DMS114 treated with DMSO at 0.1 percent for 48 hours (cell line): ENCODE results near the gene SMCO2.
"Not testable (repeated sequence)": the region's sequence is repeated elsewhere in the genome, so short reads cannot be mapped to it uniquely, and the experiment has no call there.

Source experiments
- DNase-seq: peaks from one replicate; lab custom pipeline; 2025; ENCODE audit not compliant: unreplicated experiment; lab: John Stamatoyannopoulos, UW

The SMCO2 gene

DNA sequence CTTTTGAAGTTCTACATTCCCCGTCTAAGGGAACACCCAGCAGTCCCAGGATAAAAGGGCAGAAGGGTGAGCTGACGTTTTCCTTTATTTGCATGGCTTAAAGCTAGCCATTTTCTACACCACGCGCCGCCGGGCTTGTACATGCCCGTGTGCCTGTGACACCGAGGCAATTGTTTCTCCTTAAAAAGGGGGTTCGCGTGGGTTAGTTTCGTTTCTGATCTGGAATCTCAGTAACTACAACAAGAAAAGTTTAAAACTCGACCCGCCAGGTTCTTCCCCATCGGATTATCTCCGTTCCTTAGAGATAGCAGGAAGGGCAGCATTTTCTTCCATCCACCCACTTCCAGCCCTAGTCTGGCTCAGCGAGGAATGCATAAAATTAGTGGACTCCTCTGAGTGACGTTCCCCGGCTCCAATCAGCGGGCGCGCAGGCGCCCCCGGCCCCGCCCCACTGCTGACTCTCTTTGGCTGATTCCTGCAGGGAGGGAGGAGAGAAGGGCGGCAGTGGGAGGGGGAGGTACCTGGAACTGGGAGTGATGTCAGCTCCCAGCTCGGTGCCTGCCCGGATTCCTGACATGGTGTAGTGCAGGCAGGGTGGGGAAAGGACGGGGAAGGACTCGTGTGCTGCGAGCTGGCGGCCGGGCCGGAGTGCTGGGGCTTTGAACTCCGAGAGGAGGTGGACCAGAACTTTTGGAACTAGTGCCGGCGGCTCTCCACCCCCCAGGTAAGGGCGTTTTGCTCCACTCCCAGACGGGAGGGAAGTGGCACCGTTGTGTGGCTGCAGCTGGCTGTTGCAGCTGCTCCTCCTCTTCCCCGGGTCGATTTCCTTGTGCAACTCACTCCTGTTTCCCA is 77.3 kb downstream of the SMCO2 start, which contains the start of gene PPFIBP1:
Gene PPFIBP1 (plus strand): TSS at position 565 of the 852 bp plus-strand sequence. CDS start 109,191 bp downstream, outside the sequence.
- DNase-seq = peak; percentile 95

DNA sequence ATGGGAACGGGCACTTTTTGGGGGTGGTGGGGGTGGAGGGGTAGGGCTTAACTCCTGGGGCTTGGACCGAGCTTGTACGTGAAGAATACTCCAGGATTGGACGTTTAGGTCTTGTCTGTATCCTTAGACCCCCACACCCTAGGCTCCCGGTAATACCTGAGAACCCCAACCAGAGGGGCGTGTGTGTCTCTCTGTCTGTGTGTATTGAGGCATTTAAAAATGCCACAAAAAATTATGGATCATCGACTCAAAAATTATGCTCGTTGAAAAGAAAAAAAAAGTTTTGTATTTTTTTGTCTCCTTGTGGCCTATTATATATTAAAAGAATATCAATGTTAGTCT is 77.9 kb downstream of the SMCO2 start:
- no peak for DNase-seq

DNA sequence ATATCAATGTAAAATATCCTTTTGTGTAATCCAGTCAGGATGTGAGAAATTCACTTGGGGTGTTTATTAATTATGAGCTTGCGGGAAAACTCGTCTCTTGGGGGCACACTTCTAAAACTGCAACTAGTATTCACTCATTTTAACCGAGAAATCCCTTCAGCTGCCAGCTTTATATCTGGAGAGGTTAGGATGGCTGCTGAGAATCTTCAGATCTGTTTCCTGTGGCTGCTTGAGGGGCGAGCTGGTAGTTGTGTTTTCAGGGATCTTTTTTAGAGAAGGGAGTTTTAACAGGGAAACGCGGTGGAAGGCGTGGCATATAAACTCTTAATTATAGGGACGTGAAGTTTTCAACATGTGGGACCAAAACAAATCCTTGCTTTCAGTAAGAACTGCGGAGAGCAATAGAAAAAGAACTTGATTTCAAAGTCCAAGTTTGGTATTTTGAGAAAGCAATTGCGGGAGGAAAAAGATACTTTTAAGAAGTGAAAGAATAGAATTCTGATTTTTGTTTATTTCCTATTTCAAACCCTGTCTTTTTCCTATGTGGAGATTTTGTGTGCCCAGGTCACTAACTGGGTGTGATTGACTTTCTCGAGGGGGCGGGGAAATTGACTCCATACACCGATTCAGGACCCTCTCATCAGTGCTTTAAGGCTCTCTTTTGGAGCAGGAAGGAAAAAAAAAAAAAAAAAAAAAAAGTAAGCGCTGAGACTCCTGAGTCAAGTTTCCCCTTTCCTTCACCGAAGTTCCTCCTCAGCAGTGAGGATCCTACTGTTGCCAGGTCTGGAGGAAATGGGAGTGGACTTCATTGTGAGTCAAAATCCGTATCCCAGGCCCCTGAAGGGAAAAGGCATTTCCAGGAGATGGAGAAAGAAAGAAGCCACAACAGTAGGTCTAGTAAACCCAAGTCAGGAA is 78.6 kb downstream of the SMCO2 start:
- no peak for DNase-seq

DNA sequence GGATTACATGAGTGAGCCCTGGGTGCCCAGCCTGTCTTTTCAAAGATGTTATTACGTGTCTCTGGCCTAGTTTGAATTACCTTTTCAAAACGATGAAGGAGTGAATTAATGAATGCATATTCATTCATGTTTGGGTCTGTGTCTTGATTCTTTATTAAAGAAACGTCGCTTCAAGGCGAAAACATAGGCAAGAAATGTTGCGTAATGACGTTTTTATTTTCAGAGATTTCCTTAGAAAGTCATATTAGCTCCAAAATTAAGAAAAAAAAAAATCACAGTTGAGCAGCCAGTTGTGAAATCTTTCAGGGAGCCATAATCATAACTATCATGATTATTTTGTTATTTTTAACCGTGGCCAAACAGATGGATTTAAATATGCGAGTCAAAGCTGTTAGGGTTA is 81.0 kb downstream of the SMCO2 start:
- no peak for DNase-seq

DNA sequence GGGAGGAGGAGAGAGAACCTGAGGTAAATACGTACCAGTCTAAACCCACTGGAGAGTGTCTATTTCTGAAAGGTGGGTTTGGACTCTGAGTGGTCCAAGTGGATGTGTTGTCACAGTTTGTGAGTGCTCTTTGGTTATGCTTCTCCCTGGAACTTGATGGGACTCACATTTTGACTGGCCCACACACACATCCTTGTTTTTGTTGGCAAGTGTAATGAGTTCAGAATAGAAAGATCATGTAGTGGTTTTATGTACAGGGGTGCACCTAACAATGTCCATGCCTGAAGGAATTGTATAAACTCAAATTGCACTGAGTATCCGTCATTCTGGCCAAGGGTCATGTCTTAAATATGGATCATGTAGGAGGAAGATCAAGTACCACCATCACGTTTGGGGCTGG is 82.3 kb downstream of the SMCO2 start:
- no peak for DNase-seq

DNA sequence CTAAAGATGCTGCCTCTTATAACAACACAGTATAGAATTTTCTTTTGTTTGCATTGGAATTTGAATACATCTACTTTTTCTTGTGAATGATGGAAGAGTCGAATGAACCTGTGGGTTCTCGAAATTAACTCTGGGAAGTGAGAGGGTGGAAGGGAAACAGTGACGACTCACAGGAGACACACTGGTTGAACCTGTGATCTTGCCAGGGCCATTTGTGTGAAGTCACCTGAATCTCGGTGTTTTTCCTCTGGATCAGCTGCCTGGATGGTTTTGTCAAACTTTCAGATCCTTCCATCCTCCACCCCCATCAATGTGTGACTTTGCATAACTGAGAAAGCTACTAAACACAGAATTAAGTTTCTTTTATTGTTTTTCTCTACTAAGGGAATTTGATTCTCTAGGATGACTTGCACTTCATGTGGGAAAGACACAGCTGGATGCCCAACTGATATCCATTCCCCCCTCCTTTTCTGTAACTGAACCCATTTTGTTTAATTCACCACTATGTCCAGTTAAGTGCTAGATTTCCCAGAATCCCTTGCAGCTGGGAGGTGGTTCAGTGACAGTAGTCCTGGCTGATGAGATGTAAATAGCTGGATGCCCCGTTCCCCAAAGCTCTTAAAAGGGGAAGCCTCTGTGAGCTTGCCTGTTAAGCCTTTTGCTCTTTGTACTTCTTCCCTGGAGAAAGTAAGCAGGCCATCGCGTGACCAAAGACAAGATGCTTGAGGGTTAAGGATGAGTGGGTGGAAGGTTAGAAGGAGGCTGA is 83.8 kb downstream of the SMCO2 start:
- DNase-seq = no peak

DNA sequence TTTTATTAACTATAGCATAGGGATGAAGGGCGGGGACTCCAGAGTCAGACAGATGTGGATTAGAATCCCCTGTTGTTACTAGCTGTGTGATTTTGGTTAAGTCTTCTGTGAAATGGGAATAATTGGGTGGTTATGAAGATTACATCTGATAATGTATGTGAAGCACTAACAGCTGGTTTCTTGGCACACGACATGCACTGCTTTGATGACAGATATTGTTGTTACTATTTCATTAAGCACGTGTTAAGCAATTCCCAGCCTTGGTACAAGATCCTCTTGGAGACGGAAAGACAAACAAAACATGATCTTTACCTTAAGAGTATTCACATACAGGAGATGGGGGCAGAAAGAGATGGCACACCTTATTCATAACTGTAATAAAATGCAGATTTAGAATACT is 85.4 kb downstream of the SMCO2 start:
- DNase-seq = no peak

DNA sequence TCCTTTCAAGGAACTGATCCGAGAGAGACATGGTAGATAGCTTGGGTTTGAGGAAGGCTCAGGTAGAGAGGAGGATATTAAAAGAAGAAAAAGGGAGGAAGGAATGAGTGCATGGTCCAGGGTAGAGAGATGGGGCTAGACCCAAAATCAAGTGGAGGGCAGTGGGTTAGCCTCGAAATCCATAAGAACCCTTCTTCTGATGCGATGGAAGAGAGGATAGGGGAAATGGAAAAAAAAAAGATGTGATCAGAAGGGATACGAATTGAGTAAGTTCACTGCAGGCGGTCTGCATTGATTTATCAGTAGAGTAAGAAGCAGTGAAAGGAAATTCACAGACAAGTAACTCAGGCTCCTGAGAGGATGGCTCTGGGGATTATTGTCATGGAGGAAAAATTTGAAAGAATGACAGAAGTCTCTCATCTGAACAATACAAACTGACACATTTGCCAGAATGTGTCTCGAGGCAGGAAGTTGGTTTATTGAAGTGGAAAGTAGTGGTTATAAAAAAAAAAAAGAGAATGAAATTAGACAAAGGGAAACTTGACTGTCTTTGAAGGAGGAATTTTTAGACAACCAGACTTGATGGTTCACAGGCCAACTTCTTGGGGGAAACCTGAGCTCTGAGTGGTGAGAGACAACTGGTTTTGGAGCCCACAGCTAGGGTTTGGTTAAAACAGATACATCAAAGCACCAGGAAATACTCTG is 87.7 kb downstream of the SMCO2 start:
- no peak for DNase-seq

DNA sequence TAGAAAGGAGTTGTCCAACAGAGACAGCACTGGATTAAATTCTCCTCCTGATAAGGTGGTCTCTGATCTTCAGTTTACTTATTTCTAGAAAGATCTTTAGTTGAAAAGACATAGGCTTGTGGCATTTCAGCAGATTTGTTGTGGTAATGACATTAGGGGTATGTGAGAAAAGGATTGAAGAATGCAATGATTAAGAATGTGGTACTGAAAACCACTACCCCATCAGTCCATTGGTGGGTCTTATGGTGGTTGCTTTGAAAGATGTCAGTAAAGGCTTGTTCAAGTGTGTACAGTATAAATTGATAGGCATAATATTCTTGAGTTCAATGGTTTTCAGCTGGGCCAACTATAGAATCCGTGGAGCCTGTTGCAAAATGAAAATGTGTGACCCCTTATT is 88.2 kb downstream of the SMCO2 start:
- DNase-seq = no peak

DNA sequence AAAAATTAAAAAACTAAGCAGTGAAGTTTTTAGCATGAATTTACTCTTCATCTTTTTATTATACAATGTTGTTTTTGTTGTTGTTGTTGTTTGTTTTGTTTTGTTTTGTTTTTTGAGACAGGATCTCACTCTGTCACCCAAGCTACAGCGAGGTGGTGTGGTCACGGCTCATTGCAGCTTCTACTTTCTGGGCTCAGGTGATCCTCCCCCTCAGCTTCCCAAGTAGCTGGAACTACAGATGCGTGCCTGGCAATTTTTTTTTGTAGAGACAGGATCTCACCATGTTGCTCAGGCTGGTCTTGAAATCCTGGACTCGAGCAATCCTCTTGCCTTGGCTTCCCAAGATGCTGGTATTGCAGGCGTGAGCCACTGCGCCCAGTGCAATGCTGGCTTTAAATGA is 88.8 kb downstream of the SMCO2 start:
- DNase-seq = no peak

DNA sequence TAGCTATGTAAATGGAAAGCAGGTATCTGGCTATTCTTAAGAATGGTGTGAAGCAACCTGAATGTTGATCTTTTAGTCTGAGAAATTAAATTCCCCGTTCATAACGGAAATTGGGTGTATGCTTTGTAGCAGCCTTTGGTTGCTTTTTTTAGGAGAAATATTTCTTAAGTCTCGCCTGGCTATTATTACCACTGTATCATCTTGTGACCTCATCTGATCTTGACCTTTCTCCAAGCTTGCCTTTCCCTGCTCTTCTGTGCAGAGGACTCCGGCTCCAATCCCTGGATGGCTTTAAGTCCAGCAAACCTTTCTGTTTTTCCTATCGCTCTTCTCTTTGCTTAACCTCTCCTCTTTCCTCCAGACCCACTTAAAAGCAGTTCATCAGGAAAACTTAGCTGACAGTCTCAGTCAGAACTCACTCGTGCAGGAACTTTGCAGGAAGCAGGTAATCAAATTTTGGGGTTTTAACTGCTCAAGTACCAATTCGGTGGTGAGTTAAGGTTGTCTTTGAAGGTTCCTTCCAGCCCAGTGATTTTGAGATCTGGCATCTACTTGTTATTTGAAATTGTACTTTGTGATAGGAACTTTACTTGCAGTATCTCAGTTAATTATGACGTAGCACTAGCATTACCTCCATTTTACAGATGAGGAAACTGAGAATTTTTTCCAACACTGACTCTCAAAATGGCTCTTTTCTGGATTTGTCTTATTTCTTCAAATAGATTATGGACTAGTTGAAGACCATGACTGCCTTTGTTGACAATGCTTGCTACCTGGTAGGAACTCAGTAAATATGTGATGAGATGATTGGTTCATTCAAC is 91.5 kb downstream of the SMCO2 start:
- no peak for DNase-seq

DNA sequence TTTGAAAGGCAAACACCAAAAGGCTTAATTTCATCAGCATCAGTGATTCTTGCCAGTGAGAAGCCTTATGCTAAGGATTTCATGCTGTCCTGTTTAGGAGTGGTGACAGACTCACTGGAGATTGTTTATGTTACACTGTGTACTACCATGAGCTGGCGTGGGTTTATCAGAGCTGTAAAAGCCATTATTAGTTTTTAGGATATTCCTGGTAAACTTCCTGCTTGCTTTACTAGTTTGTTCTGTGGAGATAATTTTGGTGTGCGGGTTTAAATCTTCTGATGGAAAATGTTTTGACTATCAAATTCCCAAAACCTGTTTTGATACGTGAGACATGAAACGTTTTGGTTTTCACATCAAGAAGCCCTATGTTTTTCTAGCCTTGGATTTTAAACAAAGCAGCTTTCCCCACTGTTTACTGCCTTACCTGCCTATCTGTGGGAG is 92.7 kb downstream of the SMCO2 start:
- DNase-seq = no peak

DNA sequence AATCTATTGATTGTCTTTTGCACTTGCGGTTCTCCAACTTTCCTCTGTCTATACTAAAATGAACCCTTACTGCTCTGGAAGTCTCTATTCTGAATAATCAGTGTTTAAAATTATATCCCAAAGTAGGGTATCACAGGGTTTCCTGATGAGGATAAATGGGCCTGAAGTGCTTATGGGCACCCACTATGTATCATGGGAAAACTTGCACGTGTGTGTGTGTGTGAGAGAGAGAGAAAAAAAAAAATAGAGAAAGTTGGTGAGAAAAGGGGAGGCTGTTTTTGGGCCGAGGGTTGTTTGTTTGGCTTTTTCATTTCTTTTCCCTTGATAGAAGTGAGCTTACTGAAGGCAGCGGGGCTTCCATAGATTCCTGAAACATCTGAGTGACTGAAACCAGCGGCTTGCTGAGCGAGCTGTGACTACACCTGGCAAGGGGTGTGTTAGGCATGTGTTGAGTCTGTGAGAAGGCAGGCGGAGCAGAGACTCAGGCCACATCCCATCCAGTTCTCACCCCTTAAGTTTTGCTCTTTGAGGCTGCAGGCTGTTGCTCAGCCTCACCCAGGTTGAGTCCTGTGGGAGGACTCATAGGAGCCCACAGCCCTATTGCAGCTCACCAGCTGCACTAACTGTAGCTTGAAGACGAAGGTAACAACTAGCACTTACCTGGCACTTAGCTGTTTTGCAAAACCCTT is 94.6 kb downstream of the SMCO2 start:
- DNase-seq = no peak

DNA sequence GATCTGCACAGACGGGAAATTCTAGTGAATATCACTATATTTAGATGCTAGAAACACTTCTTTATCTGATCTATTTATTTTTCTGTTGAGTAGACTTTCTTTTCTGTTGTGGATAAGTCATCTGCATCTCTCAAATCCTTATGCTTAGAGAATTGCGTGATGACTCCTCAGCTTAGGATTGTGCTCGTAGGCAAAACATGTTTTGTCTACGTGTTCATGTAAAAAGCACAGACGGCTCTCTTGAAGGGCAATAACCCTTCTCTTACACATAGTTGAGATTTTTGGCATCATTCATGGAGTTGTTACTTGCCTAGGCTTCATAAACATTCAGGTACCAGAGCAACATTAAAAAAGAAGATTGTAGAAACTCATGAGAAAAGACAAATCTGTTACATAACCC is 96.1 kb downstream of the SMCO2 start:
- DNase-seq = no peak

DNA sequence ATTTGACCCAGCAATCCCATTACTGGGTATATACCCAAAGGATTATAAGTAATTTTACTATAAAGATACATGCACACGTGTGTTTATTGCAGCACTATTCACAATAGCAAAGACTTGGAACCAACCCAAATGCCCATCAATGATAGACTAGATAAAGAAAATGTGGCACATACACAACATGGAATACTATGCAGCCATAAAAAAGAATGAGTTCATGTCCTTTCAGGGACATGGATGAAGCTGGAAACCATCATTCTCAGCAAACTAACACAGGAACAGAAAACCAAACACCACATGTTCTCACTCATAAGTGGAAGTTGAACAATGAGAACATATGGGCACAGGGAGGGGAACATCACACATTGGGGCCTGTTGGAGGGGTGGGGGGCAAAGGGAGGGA is 98.3 kb downstream of the SMCO2 start:
- not testable (repeated sequence) for DNase-seq

DNA sequence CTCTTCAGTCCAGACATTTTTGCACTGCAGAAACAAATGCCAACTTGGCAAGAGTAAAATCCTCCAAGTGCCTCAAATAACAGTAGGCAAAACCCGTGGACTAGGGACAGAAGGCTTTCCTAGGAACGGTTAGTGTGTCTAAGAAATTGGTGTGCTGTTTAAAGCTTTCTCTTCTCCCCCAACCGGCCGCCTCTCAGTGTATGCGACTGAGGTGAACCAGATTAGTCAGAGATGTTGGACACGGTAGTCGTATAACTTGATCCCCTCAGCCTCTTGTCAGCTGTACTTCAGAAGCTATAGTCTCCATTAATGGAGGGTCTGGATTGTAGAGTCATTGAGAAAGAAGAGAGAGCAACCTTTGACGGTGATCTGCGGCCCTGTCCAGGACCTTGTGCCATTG is 99.1 kb downstream of the SMCO2 start:
- no peak for DNase-seq

DNA sequence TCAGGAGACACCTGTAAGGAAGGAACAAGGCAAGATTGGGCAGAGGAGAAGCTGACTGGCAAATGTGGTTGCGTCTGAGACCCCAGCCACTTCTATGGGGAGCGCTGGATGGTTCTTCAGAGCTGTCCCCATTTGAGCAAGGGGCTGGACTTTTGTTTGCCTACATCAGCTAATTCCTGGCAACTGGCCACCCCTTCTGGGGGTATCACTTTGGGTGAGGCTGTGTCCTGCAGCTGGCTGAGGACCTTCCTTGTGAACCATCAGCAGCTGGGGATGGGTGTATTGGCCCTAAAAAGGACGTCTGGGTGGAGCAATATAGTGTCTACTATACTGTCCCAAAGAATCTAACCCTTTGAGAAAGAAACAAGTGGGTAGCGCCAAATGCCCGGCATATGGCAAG is 101.1 kb downstream of the SMCO2 start:
- no peak for DNase-seq

DNA sequence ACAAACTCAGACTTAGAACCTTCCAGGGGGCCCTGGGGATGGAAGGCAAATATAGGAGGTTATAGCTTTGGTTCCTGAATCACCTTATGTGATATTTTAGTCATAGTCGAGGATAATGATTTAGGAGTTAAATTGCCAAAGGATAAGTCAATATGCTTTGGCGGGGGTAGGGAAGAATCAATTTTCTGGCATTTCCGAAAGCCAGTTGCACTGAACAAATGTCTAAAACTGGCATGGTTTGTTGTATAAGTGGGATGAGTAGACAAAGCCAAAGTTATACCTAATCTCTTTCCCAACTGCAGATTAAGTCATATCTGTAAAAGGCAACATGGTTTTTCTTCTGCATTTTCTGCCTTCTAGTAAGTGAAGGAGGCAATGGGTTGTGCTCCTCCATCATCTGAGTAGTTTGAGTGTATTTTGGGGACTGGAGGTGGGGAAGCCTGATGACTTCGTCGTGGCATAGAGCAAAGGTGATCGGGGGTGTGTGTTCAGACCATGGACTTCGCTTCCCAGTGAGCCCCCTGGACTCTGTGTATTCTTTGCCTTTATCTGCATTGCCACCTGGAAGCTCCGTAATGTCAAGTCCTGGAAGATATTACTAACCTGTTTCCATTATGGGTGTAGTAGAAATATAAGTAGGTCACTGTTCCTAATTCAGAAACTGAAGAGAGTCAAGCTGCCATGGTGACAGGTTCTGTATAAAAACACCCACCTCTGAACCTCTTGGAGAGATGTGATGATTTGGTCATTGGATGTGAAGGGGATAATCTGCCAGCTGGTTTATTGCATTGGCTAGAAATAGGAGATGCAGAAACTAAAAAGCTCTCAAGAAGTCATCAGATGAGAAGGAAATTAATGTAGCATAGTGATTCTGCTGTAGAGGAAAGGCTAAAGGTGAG is 102.0 kb downstream of the SMCO2 start:
- no peak for DNase-seq
